Dedifferentiated amniotic fluid mesenchymal stem cell (primary cell): ENCODE data around the gene HFE.
A peak's percentile ranks its signal among the peaks of the same experiment; 100 is the strongest.
"Not testable (repeated sequence)": the region's sequence is repeated elsewhere in the genome, so short reads cannot be mapped to it uniquely, and the experiment has no call there.

Experiments
- DNase-seq: peaks from one replicate; pipeline ENCODE4 v3.0.0-alpha.2; 2016; ENCODE audit errors: extremely low spot score

The HFE gene

GRCh38 chr6:26107935-26108334 lies 20.7 kb downstream of the HFE start:
- DNase-seq = no peak

- DNase-seq = no peak
These were observed 22.5 kb downstream of the HFE start for GRCh38 chr6:26109772-26110171.

- DNase-seq = no peak
These were observed 26.3 kb downstream of the HFE start for GRCh38 chr6:26113570-26113969.

- no peak for DNase-seq
These were observed 28.0 kb downstream of the HFE start for GRCh38 chr6:26115226-26115625.

GRCh38 chr6:26116267-26116666 lies 29.0 kb downstream of the HFE start:
- no peak for DNase-seq

- no peak for DNase-seq
These were observed 31.8 kb downstream of the HFE start for GRCh38 chr6:26118999-26119398.

- DNase-seq = not testable (repeated sequence)
These were observed 32.9 kb downstream of the HFE start for GRCh38 chr6:26120115-26120514.

GRCh38 chr6:26120807-26121140 lies 33.5 kb downstream of the HFE start:
- DNase-seq = no peak

- DNase-seq = no peak
These were observed 34.1 kb downstream of the HFE start for GRCh38 chr6:26121141-26122004.

- no peak for DNase-seq
These were observed 34.8 kb downstream of the HFE start for GRCh38 chr6:26122005-26122388.

GRCh38 chr6:26122402-26122792 lies 35.2 kb downstream of the HFE start:
- DNase-seq = no peak

GRCh38 chr6:26122793-26123674 lies 35.8 kb downstream of the HFE start:
- peak; percentile 98 for DNase-seq

GRCh38 chr6:26123675-26123946 lies 36.4 kb downstream of the HFE start:
- DNase-seq = no peak

- DNase-seq = peak; percentile 99
These were observed 36.9 kb downstream of the HFE start for GRCh38 chr6:26123947-26124780.

GRCh38 chr6:26124781-26125685 lies 37.8 kb downstream of the HFE start:
- DNase-seq = no peak

GRCh38 chr6:26126394-26127235 lies 39.4 kb downstream of the HFE start:
- DNase-seq = no peak

GRCh38 chr6:26128013-26128771 lies 41.0 kb downstream of the HFE start:
- DNase-seq = no peak

GRCh38 chr6:26129656-26130055 lies 42.4 kb downstream of the HFE start:
- DNase-seq = no peak

GRCh38 chr6:26130581-26131249 lies 43.5 kb downstream of the HFE start:
- DNase-seq = no peak
